RWPE2 (cell line): ENCODE data around the gene CAST.

Experiments used
- ATAC-seq: fragments of 200-7000 bp; cut with Tn5 transposase; 3 replicates; pipeline ENCODE4 v1.9.1; 2021; ENCODE audit warnings: low read depth
- DNase-seq: peaks from one replicate; pipeline ENCODE4 v3.0.0-alpha.2; 2020; ENCODE audit warnings: low spot score
- H3K27ac ChIP-seq: fragments of 450-650 bp; 2 replicates; pipeline ENCODE4 v1.5.1; 2017; ENCODE audit warnings: mild to moderate bottlenecking; ENCODE audit not compliant: poor library complexity, severe bottlenecking
- H3K27me3 ChIP-seq: fragments of 250-450 bp; sonication (Bioruptor Pico); 2 replicates; pipeline ENCODE4 v1.5.1; 2021; ENCODE audit warnings: mild to moderate bottlenecking, moderate library complexity; ENCODE audit not compliant: insufficient read depth, poor library complexity, severe bottlenecking
- H3K36me3 ChIP-seq: fragments of 250-450 bp; sonication (Bioruptor Pico); 2 replicates; pipeline ENCODE4 v1.5.1; 2020; ENCODE audit warnings: low read depth, mild to moderate bottlenecking, moderate library complexity
- H3K4me1 ChIP-seq: fragments of 250-450 bp; sonication (Bioruptor Pico); 2 replicates; pipeline ENCODE4 v1.5.1; 2021; ENCODE audit warnings: mild to moderate bottlenecking, moderate library complexity; ENCODE audit not compliant: insufficient read depth, poor library complexity, severe bottlenecking
- H3K4me3 ChIP-seq: fragments of 250-450 bp; sonication (Bioruptor Pico); 2 replicates; pipeline ENCODE4 v1.5.1; 2021; ENCODE audit warnings: mild to moderate bottlenecking, moderate library complexity; ENCODE audit not compliant: severe bottlenecking
- H3K9me3 ChIP-seq: fragments of 250-450 bp; sonication (Bioruptor Pico); 2 replicates; pipeline ENCODE4 v1.5.1; 2021; ENCODE audit warnings: mild to moderate bottlenecking, moderate library complexity; ENCODE audit not compliant: severe bottlenecking
- TF ChIP-seq, protein P1 (sequence below): fragments of 450-650 bp; IDR thresholded peaks from one replicate; pipeline ENCODE4 v1.5.1; 2017; ENCODE audit warnings: mild to moderate bottlenecking, moderate library complexity; ENCODE audit not compliant: poor library complexity, severe bottlenecking

Gene CAST

DNA sequence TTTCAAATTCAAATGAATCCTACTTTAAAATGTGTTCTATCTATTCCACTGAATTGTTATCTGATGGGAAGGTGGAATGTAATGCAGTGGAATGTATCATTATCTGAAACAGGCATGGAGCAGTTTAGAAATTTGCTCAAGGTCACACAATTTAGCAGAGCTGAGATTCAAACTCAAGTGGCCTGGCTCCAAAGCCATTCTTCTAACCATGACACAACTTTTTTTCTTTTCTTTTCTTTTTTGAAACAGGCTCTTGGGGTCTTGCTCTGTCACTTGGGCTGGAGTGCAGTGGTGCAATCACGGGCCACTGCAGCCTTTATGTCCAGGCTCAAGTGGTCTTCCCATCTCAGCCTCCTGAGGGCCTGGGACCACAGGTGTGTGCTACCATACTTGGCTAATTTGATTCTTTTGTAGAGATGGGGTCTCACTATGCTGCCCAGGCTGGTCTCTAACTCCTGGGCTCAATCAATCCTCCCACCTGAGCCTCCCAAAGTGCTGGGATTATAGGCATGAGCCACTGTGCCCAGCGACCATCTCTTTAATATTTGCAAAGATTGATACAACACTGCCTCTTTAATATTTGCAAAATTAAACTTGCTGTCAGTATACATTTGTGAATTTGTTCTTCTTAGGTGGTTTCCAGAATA, 50.0 kb downstream of the CAST start:
- Histone ChIP-seq H3K27me3 (no peaks in the 10 kb centered on the region), H3K27ac (no peak overlapping the region), H3K9me3 (no peaks in the 10 kb centered on the region), H3K4me1 (peaks cover 51% of the 10 kb centered on the region), H3K36me3 (peaks cover 43% of the 10 kb centered on the region), H3K4me3 (no peak overlapping the region)
- TF ChIP-seq, protein P1, sequence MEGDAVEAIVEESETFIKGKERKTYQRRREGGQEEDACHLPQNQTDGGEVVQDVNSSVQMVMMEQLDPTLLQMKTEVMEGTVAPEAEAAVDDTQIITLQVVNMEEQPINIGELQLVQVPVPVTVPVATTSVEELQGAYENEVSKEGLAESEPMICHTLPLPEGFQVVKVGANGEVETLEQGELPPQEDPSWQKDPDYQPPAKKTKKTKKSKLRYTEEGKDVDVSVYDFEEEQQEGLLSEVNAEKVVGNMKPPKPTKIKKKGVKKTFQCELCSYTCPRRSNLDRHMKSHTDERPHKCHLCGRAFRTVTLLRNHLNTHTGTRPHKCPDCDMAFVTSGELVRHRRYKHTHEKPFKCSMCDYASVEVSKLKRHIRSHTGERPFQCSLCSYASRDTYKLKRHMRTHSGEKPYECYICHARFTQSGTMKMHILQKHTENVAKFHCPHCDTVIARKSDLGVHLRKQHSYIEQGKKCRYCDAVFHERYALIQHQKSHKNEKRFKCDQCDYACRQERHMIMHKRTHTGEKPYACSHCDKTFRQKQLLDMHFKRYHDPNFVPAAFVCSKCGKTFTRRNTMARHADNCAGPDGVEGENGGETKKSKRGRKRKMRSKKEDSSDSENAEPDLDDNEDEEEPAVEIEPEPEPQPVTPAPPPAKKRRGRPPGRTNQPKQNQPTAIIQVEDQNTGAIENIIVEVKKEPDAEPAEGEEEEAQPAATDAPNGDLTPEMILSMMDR = no peak
- ATAC-seq = no peak
- DNase-seq = no peak

DNA sequence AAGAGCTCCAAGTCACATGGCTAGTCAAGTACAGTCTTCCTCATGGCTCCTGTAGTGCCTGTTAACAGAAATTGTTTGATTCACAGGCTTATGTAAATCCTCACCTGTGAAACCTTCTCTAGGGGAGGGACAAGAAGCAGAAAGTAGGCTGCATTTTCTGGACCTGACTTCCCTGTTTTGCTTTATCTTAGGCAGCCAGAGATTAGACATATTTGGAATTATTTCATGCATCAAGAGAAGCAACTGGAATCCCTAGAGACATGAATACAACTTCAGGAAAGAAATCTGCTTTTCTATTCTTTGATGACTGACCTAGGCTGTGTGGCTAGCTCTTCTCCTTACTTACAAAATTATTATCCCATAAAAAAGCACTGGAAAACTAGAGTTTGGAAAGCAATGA, 52.3 kb downstream of the CAST start:
- no peak overlapping the region for H3K27ac ChIP-seq
- DNase-seq (no peak), ATAC-seq (no peak)
- TF ChIP-seq, protein P1 = no peak
- H3K4me1 ChIP-seq = peaks cover 48% of the 10 kb centered on the region
- no peaks in the 10 kb centered on the region for H3K9me3 ChIP-seq
- H3K36me3 ChIP-seq = peaks cover 43% of the 10 kb centered on the region
- no peaks in the 10 kb centered on the region for H3K27me3 ChIP-seq
- no peak overlapping the region for H3K4me3 ChIP-seq

DNA sequence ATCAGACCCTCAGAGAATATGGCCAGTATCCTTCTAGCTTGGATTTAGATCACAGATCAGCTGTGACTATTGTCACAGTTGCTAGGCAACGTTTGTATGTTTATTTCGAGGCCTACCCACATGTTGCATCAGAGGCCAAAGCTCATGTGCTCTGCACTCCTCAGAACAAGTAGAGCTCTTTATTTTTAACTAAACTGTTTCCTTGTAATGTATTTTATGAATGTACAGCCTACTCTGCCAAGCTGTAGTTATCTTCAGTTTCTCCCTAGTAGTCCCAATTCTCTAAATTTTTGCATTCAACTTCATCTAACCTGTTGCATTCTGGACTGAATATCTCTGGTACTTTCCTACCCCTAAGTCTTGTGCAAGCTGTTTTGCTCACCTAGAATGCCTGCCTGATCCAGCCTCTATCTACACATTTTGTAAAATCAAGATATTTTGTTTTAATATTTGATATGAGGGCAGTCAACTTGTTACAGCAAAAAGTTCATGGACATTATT, 52.8 kb downstream of the CAST start:
- no peaks in the 10 kb centered on the region for H3K27me3 ChIP-seq
- H3K4me3 ChIP-seq = no peak overlapping the region
- TF ChIP-seq, protein P1 = no peak
- H3K9me3 ChIP-seq = no peaks in the 10 kb centered on the region
- no peak overlapping the region for H3K27ac ChIP-seq
- ATAC-seq (no peak), DNase-seq (no peak)
- peaks cover 44% of the 10 kb centered on the region for H3K4me1 ChIP-seq
- peaks cover 43% of the 10 kb centered on the region for H3K36me3 ChIP-seq

GRCh38 chr5:96716007-96716406, 53.8 kb downstream of the CAST start:
- ATAC-seq (no peak), DNase-seq (no peak)
- Histone ChIP-seq H3K27me3 (no peaks in the 10 kb centered on the region), H3K9me3 (no peaks in the 10 kb centered on the region), H3K4me3 (no peak overlapping the region), H3K36me3 (peaks cover 40% of the 10 kb centered on the region), H3K27ac (no peak overlapping the region), H3K4me1 (peaks cover 53% of the 10 kb centered on the region)
- TF ChIP-seq, protein P1 = no peak

DNA sequence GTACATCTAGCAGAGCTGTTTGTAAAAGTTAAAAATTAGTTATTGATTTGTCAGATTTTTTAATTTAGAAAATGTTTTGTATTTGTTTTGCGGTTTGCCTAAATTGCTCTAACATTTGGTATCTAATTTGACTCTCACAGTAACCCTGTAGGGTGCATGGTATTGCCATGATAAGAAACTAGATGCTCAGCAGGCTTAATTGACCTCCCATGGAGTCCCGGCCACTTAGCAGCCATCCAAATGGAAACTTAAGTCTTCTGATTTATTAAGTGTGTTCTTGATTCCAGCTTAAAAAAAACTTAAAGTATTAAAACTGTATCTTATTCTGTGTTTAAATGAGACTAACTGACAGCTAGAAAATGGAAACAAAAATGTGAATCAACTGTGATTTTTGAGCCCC, 54.5 kb downstream of the CAST start:
- no peak overlapping the region for H3K4me3 ChIP-seq
- H3K9me3 ChIP-seq = no peaks in the 10 kb centered on the region
- ATAC-seq (no peak), DNase-seq (no peak)
- H3K4me1 ChIP-seq = peaks cover 55% of the 10 kb centered on the region
- TF ChIP-seq, protein P1 = no peak
- no peaks in the 10 kb centered on the region for H3K27me3 ChIP-seq
- H3K27ac ChIP-seq = peak overlapping the region; percentile 59
- peaks cover 33% of the 10 kb centered on the region for H3K36me3 ChIP-seq
